Adrenal gland (tissue), 12 donors: Measurements from ENCODE around the gene TBCK. TPM values are rescaled to one million over a fixed set of nuclear protein-coding genes. Genes with fewer than 3 reads are reported as not detected.

ENCODE experiments used
- DNase-seq, 7 donors: peaks; one replicate each; pipeline ENCODE4 v3.0.0-alpha.2; 2019 to 2020
- H3K27ac ChIP-seq, 5 donors: fragments of 200-600 bp; sonication (generic) in 4 of 5; 1 replicate in 3 of 5; 2 replicates in 2 of 5; pipeline versions ENCODE4 v1.5.1 to v1.8.0; 2016 to 2020; ENCODE audit warnings: mild to moderate bottlenecking in 1 of 5
- H3K27me3 ChIP-seq: fragments of 200-600 bp; 2 replicates; pipeline ENCODE4 v1.8.0; 2021
- H3K36me3 ChIP-seq, 2 donors: fragments of 200-600 bp; replicated peaks in 1 of 2; 1 replicate in 1 of 2; 2 replicates in 1 of 2; pipeline versions ENCODE4 v1.5.1 to v1.8.0; 2018 to 2022
- H3K4me1 ChIP-seq, 2 donors: fragments of 200-600 bp; replicated peaks in 1 of 2; 1 replicate in 1 of 2; 2 replicates in 1 of 2; pipeline versions ENCODE4 v1.5.1 to v1.8.0; 2018 to 2021
- H3K4me3 ChIP-seq, 4 donors: fragments of 200-600 bp; sonication (generic) in 3 of 4; one replicate each; pipeline ENCODE4 v1.5.1; 2016 to 2018
- H3K9me3 ChIP-seq, 3 donors: fragments of 200-600 bp; sonication (generic) in 1 of 3; replicated peaks in 1 of 3; 1 replicate in 2 of 3; 2 replicates in 1 of 3; pipeline versions ENCODE4 v1.5.1 to v1.8.0; 2016 to 2021
- CTCF ChIP-seq, 6 experiments: fragments of 450-650 bp in 4 of 6; fragments of 200-600 bp in 2 of 6; sonication (generic) in 1 of 6; IDR thresholded peaks; 1 replicate in 5 of 6; 2 replicates in 1 of 6; pipeline versions ENCODE4 v1.5.1 to v1.8.0; 2016 to 2021; ENCODE audit warnings: antibody characterized with exemption in 6 of 6, mild to moderate bottlenecking in 2 of 6, moderate library complexity in 1 of 6
- POLR2A ChIP-seq, 2 donors: fragments of 450-650 bp; IDR thresholded peaks; one replicate each; pipeline ENCODE4 v1.6.1; 2017; ENCODE audit warnings: antibody characterized with exemption in 2 of 2, mild to moderate bottlenecking in 2 of 2, moderate library complexity in 1 of 2
- WGBS, 4 donors: extraction: QIAGEN DNeasy Blood & Tissue Kit in 2 of 4; methylation state at CpG; one replicate each; pipeline versions ENCODE4 v1.1.5 to v1.1.7; 2013 to 2017; 5-methylcytosine and 5-hydroxymethylcytosine counted together
- intact Hi-C, 2 donors: fragments of 100-400 bp; cut with DNase I; formaldehyde crosslinking; loops; one replicate each; pipeline versions ENCODE4 v1.14.1 to v1.15.0; 2022 to 2023
- polyA plus RNA-seq, 3 donors: library from polyadenylated mRNA; stranded (reverse); fragments of 200-250 nt in 2 of 3; fragments of 350-450 nt in 1 of 3; fragmentation: Illumina TruSeq in 1 of 3; extraction: RNeasy Lipid Tissue Mini Kit (QIAGEN cat#74804) in 1 of 3; gene quantifications; one replicate each; pipeline ENCODE4 v1.2.3, GENCODE V29; 2013 to 2014
- total RNA-seq, 9 donors: library from RNA; depleted of rRNA in 4 of 9; stranded (reverse); fragments of >200 nt in 4 of 9; fragments of 120-200 nt in 1 of 9; fragmentation: NEBNext Ultra II Directional in 1 of 9; extraction: Animal tissue kit (Norgen Biotek cat#: 25700) in 1 of 9; gene quantifications; one replicate each; pipeline versions ENCODE4 v1.1.0 to v1.2.4, GENCODE V29; 2013 to 2023
- donor health status: healthy with polysubstance abuse.
- donor health status: Bipolar disorder and iron deficiency.
- donor health status: DM: yes; HTN: yes; CAD: no.
- donor health status: DM: no; HTN: no; CAD: no.
- donor health status: DM: no; HTN: no; CAD: no.
- donor health status: DM: yes; HTN: yes; CAD: no.

Gene TBCK
- total and polyA plus RNA-seq, 12 donors: 12.6 to 76.3 (median 39.8) TPM

GRCh38 chr4:106149911-106150310, 166.1 kb downstream of the TBCK start:
- H3K36me3 ChIP-seq: no peaks in the 10 kb centered on the region
- no peaks in the 10 kb centered on the region for H3K9me3 ChIP-seq
- no peaks in the 10 kb centered on the region for H3K4me1 ChIP-seq
- intact Hi-C loops: no loop called here
- no peak overlapping the region for H3K27ac ChIP-seq
- no peaks in the 10 kb centered on the region for H3K27me3 ChIP-seq
- no peak for DNase-seq
- TF ChIP-seq CTCF (IDR thresholded peaks at IDR 0.05) (no peak), POLR2A (IDR thresholded peaks at IDR 0.05) (no peak)
- 84 to 95% (median 90%) methylated on average over 2 of the region's 2 CpGs for WGBS, 4 donors
- no peak overlapping the region for H3K4me3 ChIP-seq

- 86 to 97% (median 89%) methylated on average over 1 of the region's 1 CpG for WGBS, 4 donors
- no peak overlapping the region for H3K27ac ChIP-seq
- no peaks in the 10 kb centered on the region for H3K4me1 ChIP-seq
- no peak overlapping the region for H3K4me3 ChIP-seq
- no peaks in the 10 kb centered on the region for H3K27me3 ChIP-seq
- TF ChIP-seq POLR2A (IDR thresholded peaks at IDR 0.05) (no peak), CTCF (IDR thresholded peaks at IDR 0.05) (no peak)
- DNase-seq: no peak
- intact Hi-C loops: no loop called here
- no peaks in the 10 kb centered on the region for H3K36me3 ChIP-seq
- H3K9me3 ChIP-seq: no peaks in the 10 kb centered on the region
Observed at GRCh38 chr4:106149026-106149425, 167.0 kb downstream of the TBCK start.

- DNase-seq: no peak
- 46 to 50% (median 48%) methylated on average over 3 of the region's 3 CpGs for WGBS, 4 donors
- Histone ChIP-seq H3K27me3 (no peaks in the 10 kb centered on the region), H3K4me1 (peaks cover 7 to 12% of the 10 kb centered on the region in 2 donors), H3K27ac (no peak overlapping the region), H3K4me3 (no peak overlapping the region), H3K9me3 (no peaks in the 10 kb centered on the region), H3K36me3 (no peaks in the 10 kb centered on the region)
- TF ChIP-seq CTCF (IDR thresholded peaks at IDR 0.05): no peak
- intact Hi-C loops: no loop called here
Observed at GRCh38 chr4:106142616-106143127, 173.3 kb downstream of the TBCK start.

- Histone ChIP-seq H3K27ac (no peak overlapping the region), H3K36me3 (no peaks in the 10 kb centered on the region), H3K27me3 (no peaks in the 10 kb centered on the region), H3K9me3 (no peaks in the 10 kb centered on the region), H3K4me1 (peaks cover 7 to 12% of the 10 kb centered on the region in 2 donors), H3K4me3 (no peak overlapping the region)
- no peak for DNase-seq
- 35 to 57% (median 49%) methylated on average over 1 of the region's 1 CpG for WGBS, 4 donors
- intact Hi-C loops: no loop called here
- TF ChIP-seq CTCF (IDR thresholded peaks at IDR 0.05) (peak in 1 of 6 experiments; percentile 8), POLR2A (IDR thresholded peaks at IDR 0.05) (no peak)
Observed at GRCh38 chr4:106140601-106141000, 175.4 kb downstream of the TBCK start.
